HCT116 (cell line): ENCODE measurements around the gene KCNJ1. TPM values are rescaled to one million over a fixed set of nuclear protein-coding genes. Genes with fewer than 3 reads are reported as not detected.

Source experiments
- ATAC-seq: fragments of 200-7000 bp; cut with Tn5 transposase; 2 replicates; pipeline ENCODE4 v1.9.1; 2020; ENCODE audit warnings: mild to moderate bottlenecking, moderate library complexity
- BruUV-seq: library from RNA; stranded (reverse); fragments of 400-500 nt; replicated peaks from 2 replicates; lab custom pipeline; 2021; lab: Mats Ljungman, UMichigan
- CTCF ChIA-PET: fragments of 300-600 bp; sonication (Branson Sonifier 250); formaldehyde crosslinking; loops from one replicate; lab custom pipeline; 2021; ENCODE audit warnings: antibody characterized with exemption; lab: Charles Lee
- POLR2A ChIA-PET: fragments of 300-600, 350-600 bp; sonication (Branson Sonifier 250); formaldehyde crosslinking; loops from one replicate; lab custom pipeline; 2021; ENCODE audit warnings: antibody characterized with exemption; lab: Charles Lee
- RAD21 ChIA-PET, 2 experiments: fragments of 300-600 bp; sonication (Branson Sonifier 250); formaldehyde crosslinking; loops; one replicate each; lab custom pipeline; 2023; ENCODE audit warnings: low total read pairs in 2 of 2; ENCODE audit not compliant: uncharacterized antibody in 2 of 2, unreplicated experiment in 2 of 2, low non-redundant PET in 1 of 2; lab: Charles Lee
- DNase-seq: peaks from one replicate; pipeline ENCODE4 v3.0.0-alpha.2; 2010; ENCODE audit warnings: low read depth, low spot score
- H2AFZ ChIP-seq: fragments of 200-600 bp; shearing (Covaris generic), sonication (generic); 2 replicates; pipeline ENCODE4 v1.6.1; 2017; ENCODE audit warnings: low read depth, mixed run types, mixed read lengths, antibody characterized with exemption, low read length; ENCODE audit not compliant: poor library complexity, severe bottlenecking
- H3K27ac ChIP-seq: 2 replicates; pipeline ENCODE4 v1.5.1; 2012; ENCODE audit warnings: low read depth, low read length
- H3K27me3 ChIP-seq: fragments of 200-600 bp; sonication (generic); 2 replicates; pipeline ENCODE4 v1.6.1; 2016; ENCODE audit warnings: mixed run types, low read length, mixed read lengths; ENCODE audit not compliant: insufficient read depth
- H3K36me3 ChIP-seq, 2 experiments: fragments of 200-500 bp in 1 of 2; fragments of 200-600 bp in 1 of 2; sonication (Bioruptor generic) in 1 of 2; sonication (generic) in 1 of 2; 2 replicates each; pipeline versions ENCODE4 v1.5.1 to v1.6.1; 2014 to 2016; ENCODE audit warnings: low read length in 2 of 2, inconsistent platforms in 1 of 2, mixed read lengths in 1 of 2, mixed run types in 1 of 2; ENCODE audit not compliant: insufficient read depth in 2 of 2, control insufficient read depth in 1 of 2
- H3K4me1 ChIP-seq, 2 experiments: fragments of 200-600 bp in 1 of 2; sonication (generic) in 1 of 2; 2 replicates each; pipeline versions ENCODE4 v1.5.1 to v1.6.1; 2012 to 2017; ENCODE audit warnings: low read length in 2 of 2, inconsistent platforms in 1 of 2, mild to moderate bottlenecking in 1 of 2, mixed read lengths in 1 of 2, mixed run types in 1 of 2, moderate library complexity in 1 of 2; ENCODE audit not compliant: insufficient read depth in 2 of 2, control insufficient read depth in 1 of 2
- H3K4me2 ChIP-seq: fragments of 200-600 bp; sonication (generic); 2 replicates; pipeline ENCODE4 v1.6.1; 2017; ENCODE audit warnings: mixed run types, low read length, mixed read lengths
- H3K4me3 ChIP-seq, 2 experiments: fragments of 200-600 bp in 1 of 2; sonication (generic) in 1 of 2; replicated peaks in 1 of 2; 2 replicates each; pipeline ENCODE4 v1.5.1; 2011 to 2016; ENCODE audit warnings: low read length in 2 of 2, control low read depth in 1 of 2, low read depth in 1 of 2, mild to moderate bottlenecking in 1 of 2, mixed read lengths in 1 of 2, mixed run types in 1 of 2
- H3K79me2 ChIP-seq: fragments of 200-600 bp; sonication (generic); 2 replicates; pipeline ENCODE4 v1.6.1; 2017; ENCODE audit warnings: mild to moderate bottlenecking, mixed run types, low read length, moderate library complexity, mixed read lengths; ENCODE audit not compliant: insufficient read depth
- H3K9ac ChIP-seq: fragments of 200-600 bp; sonication (generic); 2 replicates; pipeline ENCODE4 v1.6.1; 2016; ENCODE audit warnings: low read length, mixed read lengths
- H3K9me2 ChIP-seq: fragments of 200-600 bp; sonication (generic), shearing (Covaris generic); 2 replicates; pipeline ENCODE4 v1.6.1; 2017; ENCODE audit warnings: mixed run types, mild to moderate bottlenecking, moderate library complexity; ENCODE audit not compliant: insufficient read depth
- H3K9me3 ChIP-seq, 2 experiments: fragments of 200-500 bp in 1 of 2; fragments of 200-600 bp in 1 of 2; sonication (Bioruptor generic) in 1 of 2; sonication (generic) in 1 of 2; 2 replicates each; pipeline ENCODE4 v1.6.1; 2014 to 2017; ENCODE audit warnings: low read length in 2 of 2, mixed read lengths in 2 of 2, inconsistent platforms in 1 of 2, low read depth in 1 of 2, mild to moderate bottlenecking in 1 of 2, mixed run types in 1 of 2, moderate library complexity in 1 of 2; ENCODE audit not compliant: control insufficient read depth in 1 of 2, insufficient read depth in 1 of 2
- H4K20me1 ChIP-seq: fragments of 200-600 bp; sonication (generic), shearing (Covaris generic); 2 replicates; pipeline ENCODE4 v1.6.1; 2017; ENCODE audit warnings: mixed run types, mild to moderate bottlenecking, moderate library complexity; ENCODE audit not compliant: insufficient read depth
- CTCF ChIP-seq, 3 experiments: fragments of 200-600 bp in 1 of 3; sonication (generic) in 1 of 3; IDR thresholded peaks in 2 of 3; conservative IDR thresholded peaks in 1 of 3; 2 replicates each; pipeline ENCODE4 v1.5.1; 2012 to 2017; ENCODE audit warnings: low read depth in 2 of 3, low read length in 2 of 3, antibody characterized with exemption in 1 of 3, borderline replicate concordance in 1 of 3, control low read depth in 1 of 3, mild to moderate bottlenecking in 1 of 3, mixed read lengths in 1 of 3, mixed run types in 1 of 3, moderate library complexity in 1 of 3; ENCODE audit not compliant: insufficient read depth in 1 of 3
- EGR1 ChIP-seq: IDR thresholded peaks from 2 replicates; pipeline ENCODE4 v1.6.1; 2012; ENCODE audit warnings: low read depth
- EZH2 ChIP-seq: fragments of 200-600 bp; sonication (generic); IDR thresholded peaks from 2 replicates; pipeline ENCODE4 v1.6.1; 2017; ENCODE audit warnings: antibody characterized with exemption, mixed run types
- FOSL1 ChIP-seq: IDR thresholded peaks from 2 replicates; pipeline ENCODE4 v1.6.1; 2012; ENCODE audit warnings: low read depth
- JUND ChIP-seq: IDR thresholded peaks from 2 replicates; pipeline ENCODE4 v1.6.1; 2012
- MAX ChIP-seq: IDR thresholded peaks from 2 replicates; pipeline ENCODE4 v1.6.1; 2012
- POLR2A ChIP-seq: IDR thresholded peaks from 2 replicates; pipeline ENCODE4 v1.7.0; 2011; ENCODE audit warnings: borderline replicate concordance; ENCODE audit not compliant: insufficient read depth, insufficient read length; ENCODE audit errors: extremely low read depth
- POLR2AphosphoS5 ChIP-seq: IDR thresholded peaks from 2 replicates; pipeline ENCODE4 v1.6.1; 2011; ENCODE audit warnings: mild to moderate bottlenecking, low read depth, low read length, moderate library complexity
- RAD21 ChIP-seq: IDR thresholded peaks from 2 replicates; pipeline ENCODE4 v1.6.1; 2012; ENCODE audit warnings: low read depth, mild to moderate bottlenecking
- SIN3A ChIP-seq: IDR thresholded peaks from 2 replicates; pipeline ENCODE4 v1.6.1; 2012; ENCODE audit warnings: low read depth
- SP1 ChIP-seq: IDR thresholded peaks from 2 replicates; pipeline ENCODE4 v1.6.1; 2012; ENCODE audit warnings: low read depth
- TCF7L2 ChIP-seq: IDR thresholded peaks from 2 replicates; pipeline ENCODE4 v1.7.0; 2011; ENCODE audit warnings: borderline replicate concordance, inconsistent platforms; ENCODE audit not compliant: insufficient read depth, insufficient read length; ENCODE audit errors: extremely low read depth
- ZNF274 ChIP-seq: fragments of 200-500 bp; sonication (Bioruptor generic); IDR thresholded peaks from 2 replicates; pipeline ENCODE4 v1.6.1; 2014; ENCODE audit warnings: mild to moderate bottlenecking, low read depth, low read length, inconsistent platforms
- intact Hi-C: fragments of 100-400 bp; cut with micrococcal nuclease; formaldehyde crosslinking; loops from 2 replicates; pipeline ENCODE4 v1.10.0; 2022
- total RNA-seq: library from RNA; stranded (reverse); gene quantifications from one replicate; pipeline ENCODE4 v1.2.1, GENCODE V29; 2021; ENCODE audit not compliant: unreplicated experiment
- TF ChIP-seq, protein P1 (sequence below): IDR thresholded peaks from 2 replicates; pipeline ENCODE4 v1.6.1; 2012; ENCODE audit warnings: low read depth
- TF ChIP-seq, protein P2 (sequence below): IDR thresholded peaks from 2 replicates; pipeline ENCODE4 v1.6.1; 2011; ENCODE audit warnings: mild to moderate bottlenecking, low read length, moderate library complexity; ENCODE audit not compliant: insufficient replicate concordance; ENCODE audit errors: extremely low read depth
- TF ChIP-seq, protein P3 (sequence below): IDR thresholded peaks from 2 replicates; pipeline ENCODE4 v1.6.1; 2012

KCNJ1 gene
- total RNA-seq, 1 experiment from 2014 or later, result 0.15 TPM

DNA sequence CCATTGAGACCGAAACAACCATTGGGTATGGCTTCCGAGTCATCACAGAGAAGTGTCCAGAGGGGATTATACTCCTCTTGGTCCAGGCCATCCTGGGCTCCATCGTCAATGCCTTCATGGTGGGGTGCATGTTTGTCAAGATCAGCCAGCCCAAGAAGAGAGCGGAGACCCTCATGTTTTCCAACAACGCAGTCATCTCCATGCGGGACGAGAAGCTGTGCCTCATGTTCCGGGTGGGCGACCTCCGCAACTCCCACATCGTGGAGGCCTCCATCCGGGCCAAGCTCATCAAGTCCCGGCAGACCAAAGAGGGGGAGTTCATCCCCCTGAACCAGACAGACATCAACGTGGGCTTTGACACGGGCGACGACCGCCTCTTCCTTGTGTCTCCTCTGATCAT, 44.6 kb upstream of the KCNJ1 start:
- Histone ChIP-seq H3K4me1 (peaks cover 10 to 24% of the 10 kb centered on the region in 2 experiments), H3K9ac (no peak overlapping the region), H3K9me2 (no peaks in the 10 kb centered on the region), H3K27ac (no peak overlapping the region), H3K4me2 (no peak overlapping the region), H2AFZ (no peak overlapping the region), H3K9me3 (no peaks in the 10 kb centered on the region), H3K4me3 (no peak overlapping the region), H3K27me3 (no peaks in the 10 kb centered on the region), H4K20me1 (no peaks in the 10 kb centered on the region), H3K79me2 (no peaks in the 10 kb centered on the region), H3K36me3 (no peaks in the 10 kb centered on the region)
- no peak for TF ChIP-seq RAD21
- TF ChIP-seq POLR2AphosphoS5, result no peak
- no peak for TF ChIP-seq EZH2
- no peak for TF ChIP-seq EGR1
- TF ChIP-seq MAX, result no peak
- TF ChIP-seq POLR2A, result no peak
- TF ChIP-seq, protein P1, sequence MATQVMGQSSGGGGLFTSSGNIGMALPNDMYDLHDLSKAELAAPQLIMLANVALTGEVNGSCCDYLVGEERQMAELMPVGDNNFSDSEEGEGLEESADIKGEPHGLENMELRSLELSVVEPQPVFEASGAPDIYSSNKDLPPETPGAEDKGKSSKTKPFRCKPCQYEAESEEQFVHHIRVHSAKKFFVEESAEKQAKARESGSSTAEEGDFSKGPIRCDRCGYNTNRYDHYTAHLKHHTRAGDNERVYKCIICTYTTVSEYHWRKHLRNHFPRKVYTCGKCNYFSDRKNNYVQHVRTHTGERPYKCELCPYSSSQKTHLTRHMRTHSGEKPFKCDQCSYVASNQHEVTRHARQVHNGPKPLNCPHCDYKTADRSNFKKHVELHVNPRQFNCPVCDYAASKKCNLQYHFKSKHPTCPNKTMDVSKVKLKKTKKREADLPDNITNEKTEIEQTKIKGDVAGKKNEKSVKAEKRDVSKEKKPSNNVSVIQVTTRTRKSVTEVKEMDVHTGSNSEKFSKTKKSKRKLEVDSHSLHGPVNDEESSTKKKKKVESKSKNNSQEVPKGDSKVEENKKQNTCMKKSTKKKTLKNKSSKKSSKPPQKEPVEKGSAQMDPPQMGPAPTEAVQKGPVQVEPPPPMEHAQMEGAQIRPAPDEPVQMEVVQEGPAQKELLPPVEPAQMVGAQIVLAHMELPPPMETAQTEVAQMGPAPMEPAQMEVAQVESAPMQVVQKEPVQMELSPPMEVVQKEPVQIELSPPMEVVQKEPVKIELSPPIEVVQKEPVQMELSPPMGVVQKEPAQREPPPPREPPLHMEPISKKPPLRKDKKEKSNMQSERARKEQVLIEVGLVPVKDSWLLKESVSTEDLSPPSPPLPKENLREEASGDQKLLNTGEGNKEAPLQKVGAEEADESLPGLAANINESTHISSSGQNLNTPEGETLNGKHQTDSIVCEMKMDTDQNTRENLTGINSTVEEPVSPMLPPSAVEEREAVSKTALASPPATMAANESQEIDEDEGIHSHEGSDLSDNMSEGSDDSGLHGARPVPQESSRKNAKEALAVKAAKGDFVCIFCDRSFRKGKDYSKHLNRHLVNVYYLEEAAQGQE, result no peak
- TF ChIP-seq FOSL1, result no peak
- TF ChIP-seq ZNF274, result no peak
- TF ChIP-seq, protein P2, sequence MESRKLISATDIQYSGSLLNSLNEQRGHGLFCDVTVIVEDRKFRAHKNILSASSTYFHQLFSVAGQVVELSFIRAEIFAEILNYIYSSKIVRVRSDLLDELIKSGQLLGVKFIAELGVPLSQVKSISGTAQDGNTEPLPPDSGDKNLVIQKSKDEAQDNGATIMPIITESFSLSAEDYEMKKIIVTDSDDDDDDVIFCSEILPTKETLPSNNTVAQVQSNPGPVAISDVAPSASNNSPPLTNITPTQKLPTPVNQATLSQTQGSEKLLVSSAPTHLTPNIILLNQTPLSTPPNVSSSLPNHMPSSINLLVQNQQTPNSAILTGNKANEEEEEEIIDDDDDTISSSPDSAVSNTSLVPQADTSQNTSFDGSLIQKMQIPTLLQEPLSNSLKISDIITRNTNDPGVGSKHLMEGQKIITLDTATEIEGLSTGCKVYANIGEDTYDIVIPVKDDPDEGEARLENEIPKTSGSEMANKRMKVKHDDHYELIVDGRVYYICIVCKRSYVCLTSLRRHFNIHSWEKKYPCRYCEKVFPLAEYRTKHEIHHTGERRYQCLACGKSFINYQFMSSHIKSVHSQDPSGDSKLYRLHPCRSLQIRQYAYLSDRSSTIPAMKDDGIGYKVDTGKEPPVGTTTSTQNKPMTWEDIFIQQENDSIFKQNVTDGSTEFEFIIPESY, result no peak
- no peak for TF ChIP-seq SP1
- no peak for TF ChIP-seq TCF7L2
- TF ChIP-seq CTCF (IDR thresholded peaks at IDR 0.05 in 2 of 3, conservative IDR thresholded peaks at IDR 0.05 in 1 of 3; ENCODE audit: borderline replicate concordance in 1 of 3, insufficient read depth in 1 of 3, low read depth in 2 of 3, low read length in 2 of 3), result no peak
- TF ChIP-seq, protein P3, sequence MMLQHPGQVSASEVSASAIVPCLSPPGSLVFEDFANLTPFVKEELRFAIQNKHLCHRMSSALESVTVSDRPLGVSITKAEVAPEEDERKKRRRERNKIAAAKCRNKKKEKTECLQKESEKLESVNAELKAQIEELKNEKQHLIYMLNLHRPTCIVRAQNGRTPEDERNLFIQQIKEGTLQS, result no peak
- TF ChIP-seq JUND, result no peak
- TF ChIP-seq SIN3A, result no peak
- POLR2A ChIA-PET, result no interaction called here
- CTCF ChIA-PET, result no interaction called here
- no TSS peak for BruUV-seq
- DNase-seq (no peak), ATAC-seq (no peak)
- RAD21 ChIA-PET, result no interaction called here
- intact Hi-C loops, result no loop called here
